ENCODE measurements around the gene SLC35B1. TPM values are rescaled to one million over a fixed set of nuclear protein-coding genes. Genes with fewer than 3 reads are reported as not detected.
A peak's percentile ranks its signal among the peaks of the same experiment; 100 is the strongest.

The SLC35B1 gene
- total RNA-seq, 1 experiment from 2014 or later, result 44.7 TPM

- intact Hi-C loops (cut with micrococcal nuclease; ENCODE audit: unreplicated experiment), result loop anchor here (1.0 to 10.0 kb wide), 2 partner anchors 125 to 280 kb away; partner anchors contain the start of gene PHB1
- TF ChIP-seq CTCF (conservative IDR thresholded peaks at IDR 0.05), result peak; percentile 99
- TF ChIP-seq EZH2 (IDR thresholded peaks at IDR 0.05; ENCODE audit: low read depth), result no peak
- Histone ChIP-seq H2AFZ (no peak overlapping the region), H3K36me3 (ENCODE audit: low read depth) (no peaks in the 10 kb centered on the region), H4K20me1 (ENCODE audit: insufficient read depth) (no peaks in the 10 kb centered on the region), H3K79me2 (ENCODE audit: low read depth) (no peaks in the 10 kb centered on the region), H3F3A (ENCODE audit: insufficient read depth, low read depth) (peaks cover 16% of the 10 kb centered on the region; the same call in 1 of the 2 replicates), H3K9me3 (ENCODE audit: insufficient read depth, low read depth) (no peaks in the 10 kb centered on the region), H3K27ac (no peak overlapping the region), H3K4me2 (no peak overlapping the region), H3K27me3 (ENCODE audit: insufficient read depth, low read depth) (peaks cover 8% of the 10 kb centered on the region; the same call in 1 of the 2 replicates), H3K9me2 (ENCODE audit: insufficient read depth) (no peaks in the 10 kb centered on the region), H3K4me3 (no peak overlapping the region), H3K4me1 (replicated peaks; ENCODE audit: insufficient read depth) (no peaks in the 10 kb centered on the region)
- peak in 1 of 2 experiments; percentile 46 for DNase-seq
- no TSS peak for BruUV-seq (replicated peaks)
- CTCF ChIA-PET, result interaction anchor here (0.5 to 1.2 kb wide), 2 partner anchors 49 to 128 kb away, joined by 3 to 4 read pairs; no protein-coding TSS in a partner anchor
- POLR2A ChIA-PET (ENCODE audit: unreplicated experiment), result no interaction called here
Observed at GRCh38 chr17:49694847-49695697, 12.7 kb downstream of the SLC35B1 start.

- DNase-seq, result no peak
- CTCF ChIA-PET, result no interaction called here
- no peak overlapping the region for H3K4me2 ChIP-seq
- no peak overlapping the region for H2AFZ ChIP-seq
- no peaks in the 10 kb centered on the region for H4K20me1 ChIP-seq (ENCODE audit: insufficient read depth)
- no peaks in the 10 kb centered on the region for H3K9me3 ChIP-seq (ENCODE audit: insufficient read depth, low read depth)
- H3F3A ChIP-seq (ENCODE audit: insufficient read depth, low read depth), result peaks cover 7% of the 10 kb centered on the region; the same call in 1 of the 2 replicates
- POLR2A ChIA-PET (ENCODE audit: unreplicated experiment), result no interaction called here
- H3K4me3 ChIP-seq, result no peak overlapping the region
- H3K27ac ChIP-seq, result no peak overlapping the region
- H3K79me2 ChIP-seq (ENCODE audit: low read depth), result no peaks in the 10 kb centered on the region
- no peaks in the 10 kb centered on the region for H3K4me1 ChIP-seq (replicated peaks; ENCODE audit: insufficient read depth)
- TF ChIP-seq CTCF (conservative IDR thresholded peaks at IDR 0.05) (no peak), EZH2 (IDR thresholded peaks at IDR 0.05; ENCODE audit: low read depth) (no peak)
- intact Hi-C loops (cut with micrococcal nuclease; ENCODE audit: unreplicated experiment), result loop anchor here (10.0 kb wide), 1 partner anchor 278 kb away; the partner anchor contains the start of gene PHB1
- no TSS peak for BruUV-seq (replicated peaks)
- H3K9me2 ChIP-seq (ENCODE audit: insufficient read depth), result no peaks in the 10 kb centered on the region
- H3K27me3 ChIP-seq (ENCODE audit: insufficient read depth, low read depth), result peaks cover 8% of the 10 kb centered on the region; the same call in 1 of the 2 replicates
- H3K36me3 ChIP-seq (ENCODE audit: low read depth), result no peaks in the 10 kb centered on the region
Observed at GRCh38 chr17:49692751-49693150, 15.0 kb downstream of the SLC35B1 start.

GRCh38 chr17:49691677-49692191, 16.0 kb downstream of the SLC35B1 start:
- Histone ChIP-seq H4K20me1 (ENCODE audit: insufficient read depth) (no peaks in the 10 kb centered on the region), H3K36me3 (ENCODE audit: low read depth) (no peaks in the 10 kb centered on the region), H2AFZ (no peak overlapping the region), H3K4me2 (no peak overlapping the region), H3K79me2 (ENCODE audit: low read depth) (no peaks in the 10 kb centered on the region), H3F3A (ENCODE audit: insufficient read depth, low read depth) (peaks cover 10% of the 10 kb centered on the region), H3K9me3 (ENCODE audit: insufficient read depth, low read depth) (no peaks in the 10 kb centered on the region), H3K4me1 (replicated peaks; ENCODE audit: insufficient read depth) (no peaks in the 10 kb centered on the region), H3K27ac (no peak overlapping the region), H3K27me3 (ENCODE audit: insufficient read depth, low read depth) (peaks cover 8% of the 10 kb centered on the region; the same call in 1 of the 2 replicates), H3K9me2 (ENCODE audit: insufficient read depth) (no peaks in the 10 kb centered on the region), H3K4me3 (no peak overlapping the region)
- BruUV-seq (replicated peaks), result no TSS peak
- ChIA-PET CTCF (no interaction called here), POLR2A (ENCODE audit: unreplicated experiment) (interaction anchor here (0.7 kb wide), 1 partner anchor 18 kb away, joined by 4 read pairs; no protein-coding TSS in a partner anchor)
- no peak for DNase-seq
- TF ChIP-seq EZH2 (IDR thresholded peaks at IDR 0.05; ENCODE audit: low read depth), result no peak
- no peak for TF ChIP-seq CTCF (conservative IDR thresholded peaks at IDR 0.05)
- intact Hi-C loops (cut with micrococcal nuclease; ENCODE audit: unreplicated experiment), result loop anchor here (10.0 kb wide), 1 partner anchor 277 kb away; the partner anchor contains the start of gene PHB1
